ENCODE measurements around the gene MBNL2.

Gene MBNL2

GRCh38 chr13:97431171-97431764 is 209.1 kb downstream of the MBNL2 start:
- no peak for DNase-seq

- no peak for DNase-seq
Measured at GRCh38 chr13:97432232-97432916, 210.2 kb downstream of the MBNL2 start.

GRCh38 chr13:97432917-97433726 is 211.0 kb downstream of the MBNL2 start:
- peak; percentile 100 for DNase-seq

- peak; percentile 92 for DNase-seq
Measured at GRCh38 chr13:97433727-97434396, 211.7 kb downstream of the MBNL2 start, which contains the start of gene RAP2A. Gene RAP2A, plus strand, starts transcription at chr13:97434169. Its CDS starts 302 bp downstream, at chr13:97434471.

- peak; percentile 54 for DNase-seq
Measured at GRCh38 chr13:97434397-97435201, 212.5 kb downstream of the MBNL2 start.

GRCh38 chr13:97435323-97435722 is 213.2 kb downstream of the MBNL2 start:
- no peak for DNase-seq

- no peak for DNase-seq
Measured at GRCh38 chr13:97435794-97436193, 213.7 kb downstream of the MBNL2 start.

- no peak for DNase-seq
Measured at GRCh38 chr13:97436845-97437244, 214.7 kb downstream of the MBNL2 start.

GRCh38 chr13:97437729-97438128 is 215.6 kb downstream of the MBNL2 start:
- DNase-seq = no peak

GRCh38 chr13:97438856-97439595 is 216.9 kb downstream of the MBNL2 start:
- DNase-seq = no peak

- no peak for DNase-seq
Measured at GRCh38 chr13:97440598-97441170, 218.6 kb downstream of the MBNL2 start.

GRCh38 chr13:97441368-97441767 is 219.2 kb downstream of the MBNL2 start:
- DNase-seq = no peak

Data from NK-92 treated with Interleukin-12 subunit alpha and Interleukin-12 subunit beta, amount 100 ng/mL, for 24 hours (cell line).